22Rv1 (cell line): ENCODE measurements around the gene ALDH1A2.

Experiments used
- H3K27ac ChIP-seq: fragments of 450-650 bp; 2 replicates; pipeline ENCODE4 v1.5.1; 2017
- CTCF ChIP-seq: fragments of 450-650 bp; IDR thresholded peaks from 2 replicates; pipeline ENCODE4 v1.5.1; 2017; ENCODE audit warnings: mild to moderate bottlenecking
- ZFX ChIP-seq: fragments of 450-650 bp; IDR thresholded peaks from 2 replicates; pipeline ENCODE4 v1.6.1; 2017; ENCODE audit warnings: antibody characterized with exemption, borderline replicate concordance

The ALDH1A2 gene

GRCh38 chr15:57915827-57916531, 149.5 kb downstream of the ALDH1A2 start:
- H3K27ac ChIP-seq: no peak overlapping the region
- no peak for TF ChIP-seq CTCF
- no peak for TF ChIP-seq ZFX

- H3K27ac ChIP-seq: no peak overlapping the region
Measured at GRCh38 chr15:57914350-57915055, 151.0 kb downstream of the ALDH1A2 start.

DNA sequence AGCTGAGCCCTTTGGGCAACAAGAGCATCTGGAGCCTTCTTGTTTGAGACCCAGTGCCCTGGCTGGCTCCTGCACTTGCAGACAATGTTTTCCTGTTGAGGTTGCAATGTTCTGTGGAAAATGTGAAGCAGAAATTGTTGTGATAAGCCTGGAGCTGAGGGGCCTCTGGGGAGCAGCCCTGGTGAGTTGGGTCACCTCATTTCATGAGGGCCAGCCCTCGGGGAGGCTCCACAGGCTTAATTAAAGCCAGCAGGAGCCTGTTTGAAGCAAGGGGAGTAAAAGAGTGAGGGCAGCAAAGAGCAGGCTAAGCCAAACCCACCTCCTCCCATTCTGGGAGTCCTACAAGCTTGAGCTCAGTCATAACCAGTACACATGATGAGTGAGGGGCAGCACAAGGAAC, 154.3 kb downstream of the ALDH1A2 start:
- TF ChIP-seq ZFX (no peak), CTCF (no peak)
- no peak overlapping the region for H3K27ac ChIP-seq

More at GRCh38 chr15:57914350-57915055, 151.0 kb downstream of the ALDH1A2 start:
- TF ChIP-seq CTCF (no peak), ZFX (no peak)

- H3K27ac ChIP-seq: no peak overlapping the region
- TF ChIP-seq CTCF (no peak), ZFX (no peak)
Measured at GRCh38 chr15:57910672-57911071, 154.8 kb downstream of the ALDH1A2 start.

GRCh38 chr15:57909388-57909787, 156.1 kb downstream of the ALDH1A2 start:
- TF ChIP-seq ZFX (no peak), CTCF (no peak)

DNA sequence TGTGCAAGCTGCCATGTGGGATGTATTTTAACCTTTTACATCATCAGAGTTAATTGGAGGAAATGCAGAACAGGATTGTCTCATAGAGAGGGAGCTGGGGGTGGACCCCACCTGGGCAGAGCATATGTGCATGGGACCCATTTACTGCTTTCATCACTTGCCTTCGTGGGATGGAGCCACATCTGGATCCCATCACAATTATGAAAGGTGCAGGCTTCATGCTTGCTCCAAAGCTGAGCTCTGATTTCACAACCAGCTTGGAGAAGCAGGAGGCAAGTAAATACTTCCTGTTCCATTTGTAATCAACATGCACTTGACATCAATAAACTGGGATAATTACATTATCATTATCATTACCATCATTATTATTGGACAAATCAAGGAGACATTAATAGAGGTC, 161.9 kb downstream of the ALDH1A2 start:
- TF ChIP-seq CTCF: no peak
- no peak for TF ChIP-seq ZFX
- H3K27ac ChIP-seq: no peak overlapping the region

More at GRCh38 chr15:57909388-57909787, 156.1 kb downstream of the ALDH1A2 start:
- H3K27ac ChIP-seq: no peak overlapping the region
